WTC11 (cell line): Measurements from ENCODE around the gene SYCE1.

Experiments
- CREM ChIP-seq: sonication (generic); formaldehyde crosslinking; IDR thresholded peaks from 2 replicates; pipeline ENCODE4 v1.8.1; 2022; ENCODE audit warnings: mild to moderate bottlenecking, missing genetic modification reagents, moderate library complexity
- ESRRA ChIP-seq: sonication (generic); formaldehyde crosslinking; IDR thresholded peaks from 2 replicates; pipeline ENCODE4 v1.8.1; 2022; ENCODE audit warnings: mild to moderate bottlenecking, missing genetic modification reagents, borderline replicate concordance
- NR1H2 ChIP-seq: sonication (generic); formaldehyde crosslinking; IDR thresholded peaks from 2 replicates; pipeline ENCODE4 v1.9.0; 2021; ENCODE audit warnings: mild to moderate bottlenecking, moderate library complexity, missing genetic modification reagents
- ZBTB21 ChIP-seq: sonication (generic); formaldehyde crosslinking; IDR thresholded peaks from 2 replicates; pipeline ENCODE4 v1.8.1; 2023; ENCODE audit warnings: mild to moderate bottlenecking, missing genetic modification reagents, borderline replicate concordance
- TF ChIP-seq, protein P1 (sequence below): fragments of 200-600 bp; IDR thresholded peaks from 2 replicates; pipeline ENCODE4 v1.8.0; 2022; ENCODE audit warnings: antibody characterized with exemption
- TF ChIP-seq, protein P2 (sequence below): sonication (generic); formaldehyde crosslinking; IDR thresholded peaks from 2 replicates; pipeline ENCODE4 v1.8.0; 2022; ENCODE audit warnings: mild to moderate bottlenecking, missing genetic modification reagents

DNA sequence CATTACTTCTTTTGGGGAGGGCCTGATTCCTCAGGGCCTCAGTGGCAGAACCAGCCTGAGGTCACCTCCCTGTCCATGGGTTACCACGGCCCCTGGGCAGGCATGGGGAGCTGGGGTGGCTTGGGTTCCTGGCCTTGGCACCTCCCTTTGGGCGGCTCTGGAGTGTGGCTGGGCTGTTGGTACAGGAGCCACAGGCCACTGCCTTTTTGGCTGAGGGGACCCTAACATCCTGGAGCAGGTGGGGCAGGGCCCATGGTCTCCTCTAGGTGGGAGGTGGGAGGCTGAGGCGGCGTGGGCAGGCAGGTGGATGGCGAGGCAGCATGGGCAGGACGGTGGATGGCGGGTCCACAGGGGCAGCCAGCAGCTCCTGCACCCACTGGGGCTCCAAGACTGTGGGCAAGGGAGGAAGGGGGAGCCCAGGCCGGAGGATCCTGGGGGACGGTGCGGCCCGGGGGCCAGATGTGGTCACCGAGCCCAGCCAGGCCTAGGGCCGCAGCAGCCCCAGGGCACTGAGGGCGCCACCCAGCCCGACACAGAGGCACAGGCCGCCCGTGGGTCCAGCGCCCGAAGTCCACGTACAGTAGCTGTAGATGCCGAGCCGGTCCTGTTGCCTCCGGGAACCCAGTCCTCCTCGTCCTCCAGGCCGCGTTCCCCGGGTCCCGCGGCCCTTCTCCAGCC, 2.4 kb upstream of the SYCE1 start:
- TF ChIP-seq ZBTB21 (CRISPR knock-in tag), result no peak
- no peak for TF ChIP-seq ESRRA (CRISPR knock-in tag)
- no peak for TF ChIP-seq NR1H2 (CRISPR knock-in tag)
- TF ChIP-seq, protein P1, sequence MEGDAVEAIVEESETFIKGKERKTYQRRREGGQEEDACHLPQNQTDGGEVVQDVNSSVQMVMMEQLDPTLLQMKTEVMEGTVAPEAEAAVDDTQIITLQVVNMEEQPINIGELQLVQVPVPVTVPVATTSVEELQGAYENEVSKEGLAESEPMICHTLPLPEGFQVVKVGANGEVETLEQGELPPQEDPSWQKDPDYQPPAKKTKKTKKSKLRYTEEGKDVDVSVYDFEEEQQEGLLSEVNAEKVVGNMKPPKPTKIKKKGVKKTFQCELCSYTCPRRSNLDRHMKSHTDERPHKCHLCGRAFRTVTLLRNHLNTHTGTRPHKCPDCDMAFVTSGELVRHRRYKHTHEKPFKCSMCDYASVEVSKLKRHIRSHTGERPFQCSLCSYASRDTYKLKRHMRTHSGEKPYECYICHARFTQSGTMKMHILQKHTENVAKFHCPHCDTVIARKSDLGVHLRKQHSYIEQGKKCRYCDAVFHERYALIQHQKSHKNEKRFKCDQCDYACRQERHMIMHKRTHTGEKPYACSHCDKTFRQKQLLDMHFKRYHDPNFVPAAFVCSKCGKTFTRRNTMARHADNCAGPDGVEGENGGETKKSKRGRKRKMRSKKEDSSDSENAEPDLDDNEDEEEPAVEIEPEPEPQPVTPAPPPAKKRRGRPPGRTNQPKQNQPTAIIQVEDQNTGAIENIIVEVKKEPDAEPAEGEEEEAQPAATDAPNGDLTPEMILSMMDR, result no peak
- TF ChIP-seq, protein P2, sequence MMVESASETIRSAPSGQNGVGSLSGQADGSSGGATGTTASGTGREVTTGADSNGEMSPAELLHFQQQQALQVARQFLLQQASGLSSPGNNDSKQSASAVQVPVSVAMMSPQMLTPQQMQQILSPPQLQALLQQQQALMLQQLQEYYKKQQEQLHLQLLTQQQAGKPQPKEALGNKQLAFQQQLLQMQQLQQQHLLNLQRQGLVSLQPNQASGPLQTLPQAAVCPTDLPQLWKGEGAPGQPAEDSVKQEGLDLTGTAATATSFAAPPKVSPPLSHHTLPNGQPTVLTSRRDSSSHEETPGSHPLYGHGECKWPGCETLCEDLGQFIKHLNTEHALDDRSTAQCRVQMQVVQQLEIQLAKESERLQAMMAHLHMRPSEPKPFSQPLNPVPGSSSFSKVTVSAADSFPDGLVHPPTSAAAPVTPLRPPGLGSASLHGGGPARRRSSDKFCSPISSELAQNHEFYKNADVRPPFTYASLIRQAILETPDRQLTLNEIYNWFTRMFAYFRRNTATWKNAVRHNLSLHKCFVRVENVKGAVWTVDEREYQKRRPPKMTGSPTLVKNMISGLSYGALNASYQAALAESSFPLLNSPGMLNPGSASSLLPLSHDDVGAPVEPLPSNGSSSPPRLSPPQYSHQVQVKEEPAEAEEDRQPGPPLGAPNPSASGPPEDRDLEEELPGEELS, result no peak
- TF ChIP-seq CREM (CRISPR knock-in tag), result no peak
